Mesenchymal stem cell (in vitro differentiated cells and primary cell): ENCODE results near the gene CXCR6.
A peak's percentile ranks its signal among the peaks of the same experiment; 100 is the strongest.

Experiments used
- DNase-seq: peaks from one replicate; pipeline ENCODE4 v3.0.0-alpha.2; 2013
- H2AFZ ChIP-seq: one replicate; pipeline ENCODE4 v1.6.1; 2013; ENCODE audit warnings: low read depth, mild to moderate bottlenecking, control low read depth, inconsistent platforms, low read length, moderate library complexity
- H2AK5ac ChIP-seq: 2 replicates; pipeline ENCODE4 v1.6.1; 2013; ENCODE audit warnings: low read length, moderate library complexity, mild to moderate bottlenecking, inconsistent platforms; ENCODE audit not compliant: severe bottlenecking
- H2BK120ac ChIP-seq: one replicate; pipeline ENCODE4 v1.6.1; 2013; ENCODE audit warnings: low read depth, mild to moderate bottlenecking, inconsistent platforms, low read length, moderate library complexity
- H2BK12ac ChIP-seq, 2 experiments: one replicate each; pipeline ENCODE4 v1.6.1; 2013; ENCODE audit warnings: inconsistent platforms in 2 of 2, low read length in 2 of 2, mild to moderate bottlenecking in 2 of 2, moderate library complexity in 2 of 2, control low read depth in 1 of 2
- H2BK15ac ChIP-seq: one replicate; pipeline ENCODE4 v1.6.1; 2013; ENCODE audit warnings: mild to moderate bottlenecking, low read depth, inconsistent platforms; ENCODE audit not compliant: poor library complexity, severe bottlenecking
- H2BK5ac ChIP-seq: 2 replicates; pipeline ENCODE4 v1.6.1; 2013; ENCODE audit warnings: low read depth, mild to moderate bottlenecking, low read length, control low read depth, inconsistent platforms; ENCODE audit not compliant: poor library complexity, severe bottlenecking
- H3K14ac ChIP-seq, 2 experiments: one replicate each; pipeline ENCODE4 v1.6.1; 2013; ENCODE audit warnings: inconsistent platforms in 2 of 2, low read length in 2 of 2, control low read depth in 1 of 2, mild to moderate bottlenecking in 1 of 2, moderate library complexity in 1 of 2
- H3K18ac ChIP-seq, 2 experiments: one replicate each; pipeline ENCODE4 v1.6.1; 2013; ENCODE audit warnings: inconsistent platforms in 2 of 2, low read length in 2 of 2, control low read depth in 1 of 2, low read depth in 1 of 2, mild to moderate bottlenecking in 1 of 2
- H3K23ac ChIP-seq, 2 experiments: one replicate each; pipeline ENCODE4 v1.6.1; 2013; ENCODE audit warnings: inconsistent platforms in 2 of 2, low read length in 2 of 2, mild to moderate bottlenecking in 2 of 2, moderate library complexity in 2 of 2, control low read depth in 1 of 2
- H3K27ac ChIP-seq: 2 replicates; pipeline ENCODE4 v1.5.1; 2013; ENCODE audit warnings: mild to moderate bottlenecking, moderate library complexity, low read length, control low read depth, inconsistent platforms; ENCODE audit not compliant: poor library complexity, severe bottlenecking
- H3K27me3 ChIP-seq, 2 experiments: 2 replicates each; pipeline versions ENCODE4 v1.6.1 to v1.7.0; 2013; ENCODE audit warnings: low read length in 2 of 2, mild to moderate bottlenecking in 2 of 2, moderate library complexity in 2 of 2, control low read depth in 1 of 2, inconsistent platforms in 1 of 2; ENCODE audit not compliant: control insufficient read depth in 1 of 2, insufficient read depth in 1 of 2
- H3K36me3 ChIP-seq, 2 experiments: 2 replicates each; pipeline versions ENCODE4 v1.6.1 to v1.7.0; 2013; ENCODE audit warnings: low read length in 2 of 2, control low read depth in 1 of 2, inconsistent platforms in 1 of 2, low read depth in 1 of 2, mild to moderate bottlenecking in 1 of 2; ENCODE audit not compliant: insufficient read depth in 2 of 2, control insufficient read depth in 1 of 2
- H3K4ac ChIP-seq, 2 experiments: one replicate each; pipeline ENCODE4 v1.6.1; 2013; ENCODE audit warnings: inconsistent platforms in 2 of 2, low read length in 2 of 2, mild to moderate bottlenecking in 2 of 2, moderate library complexity in 2 of 2, control low read depth in 1 of 2, low read depth in 1 of 2
- H3K4me1 ChIP-seq: 2 replicates; pipeline ENCODE4 v1.6.1; 2013; ENCODE audit warnings: low read depth, low read length, control low read depth; ENCODE audit not compliant: control insufficient read depth, insufficient read depth
- H3K4me2 ChIP-seq: 2 replicates; pipeline ENCODE4 v1.6.1; 2013; ENCODE audit warnings: low read length, mild to moderate bottlenecking, inconsistent platforms; ENCODE audit not compliant: poor library complexity, severe bottlenecking
- H3K4me3 ChIP-seq, 2 experiments: 2 replicates each; pipeline versions ENCODE4 v1.5.1 to v1.7.0; 2013; ENCODE audit warnings: low read length in 2 of 2, mild to moderate bottlenecking in 2 of 2, control low read depth in 1 of 2, low read depth in 1 of 2; ENCODE audit not compliant: insufficient read depth in 1 of 2
- H3K79me1 ChIP-seq: replicated peaks from 2 replicates; pipeline ENCODE4 v1.6.1; 2013; ENCODE audit warnings: mild to moderate bottlenecking, control low read depth, low read length, inconsistent platforms; ENCODE audit not compliant: poor library complexity, severe bottlenecking
- H3K9ac ChIP-seq: 2 replicates; pipeline ENCODE4 v1.7.0; 2013; ENCODE audit warnings: mild to moderate bottlenecking, low read length, moderate library complexity
- H3K9me3 ChIP-seq: 2 replicates; pipeline ENCODE4 v1.7.0; 2013; ENCODE audit warnings: mild to moderate bottlenecking, low read length; ENCODE audit not compliant: control insufficient read depth
- H4K8ac ChIP-seq: one replicate; pipeline ENCODE4 v1.6.1; 2013; ENCODE audit warnings: inconsistent platforms, mild to moderate bottlenecking, low read length, moderate library complexity
- H4K91ac ChIP-seq: one replicate; pipeline ENCODE4 v1.6.1; 2013; ENCODE audit warnings: mild to moderate bottlenecking, low read length, inconsistent platforms
- WGBS: methylation state at CpG from one replicate; pipeline ENCODE4 v1.1.7; 2013; ENCODE audit warnings: mixed read lengths; 5-methylcytosine and 5-hydroxymethylcytosine counted together

Gene CXCR6

GRCh38 chr3:45940781-45941365, 2.4 kb upstream of the CXCR6 start:
- no peak overlapping the region for H3K14ac ChIP-seq
- H2AFZ ChIP-seq = no peak overlapping the region
- no peaks in the 10 kb centered on the region for H3K79me1 ChIP-seq
- H2BK5ac ChIP-seq = no peak overlapping the region
- no peak overlapping the region for H3K4ac ChIP-seq
- no peak overlapping the region for H3K9ac ChIP-seq
- no peak overlapping the region for H4K8ac ChIP-seq
- H2BK12ac ChIP-seq = no peak overlapping the region
- no peak overlapping the region for H3K4me3 ChIP-seq
- no peak overlapping the region for H3K23ac ChIP-seq
- no peak overlapping the region for H3K4me2 ChIP-seq
- H3K18ac ChIP-seq = no peak overlapping the region
- no peak overlapping the region for H2AK5ac ChIP-seq
- H2BK15ac ChIP-seq = no peak overlapping the region
- peaks cover 29 to 36% of the 10 kb centered on the region in 2 experiments for H3K36me3 ChIP-seq
- no peaks in the 10 kb centered on the region for H3K27me3 ChIP-seq
- H3K4me1 ChIP-seq = no peaks in the 10 kb centered on the region
- H2BK120ac ChIP-seq = no peak overlapping the region
- H3K27ac ChIP-seq = no peak overlapping the region
- DNase-seq = no peak
- 89% methylated on average over 6 of the region's 6 CpGs for WGBS
- no peak overlapping the region for H4K91ac ChIP-seq
- no peaks in the 10 kb centered on the region for H3K9me3 ChIP-seq

GRCh38 chr3:45942051-45942825, 1.0 kb upstream of the CXCR6 start:
- H2BK120ac ChIP-seq = no peak overlapping the region
- H2BK5ac ChIP-seq = no peak overlapping the region
- DNase-seq = peak; percentile 13
- peak overlapping the region in 1 of 2 experiments; percentile 4 for H3K4me3 ChIP-seq
- no peak overlapping the region for H4K8ac ChIP-seq
- H3K4me1 ChIP-seq = no peaks in the 10 kb centered on the region
- no peak overlapping the region for H2BK12ac ChIP-seq
- H3K23ac ChIP-seq = no peak overlapping the region
- no peak overlapping the region for H3K4ac ChIP-seq
- no peak overlapping the region for H4K91ac ChIP-seq
- H3K18ac ChIP-seq = peak overlapping the region in 1 of 2 experiments; percentile 42
- H3K9me3 ChIP-seq = no peaks in the 10 kb centered on the region
- H3K9ac ChIP-seq = no peak overlapping the region
- no peak overlapping the region for H3K4me2 ChIP-seq
- H3K27me3 ChIP-seq = no peaks in the 10 kb centered on the region
- H2BK15ac ChIP-seq = no peak overlapping the region
- H3K14ac ChIP-seq = no peak overlapping the region
- 91% methylated on average over 6 of the region's 6 CpGs for WGBS
- H2AK5ac ChIP-seq = no peak overlapping the region
- H3K79me1 ChIP-seq = no peaks in the 10 kb centered on the region
- no peak overlapping the region for H3K27ac ChIP-seq
- H2AFZ ChIP-seq = no peak overlapping the region
- H3K36me3 ChIP-seq = peaks cover 27 to 37% of the 10 kb centered on the region in 2 experiments

- H4K8ac ChIP-seq = no peak overlapping the region
- no peak overlapping the region for H3K9ac ChIP-seq
- H3K27me3 ChIP-seq = no peaks in the 10 kb centered on the region
- H2BK12ac ChIP-seq = no peak overlapping the region
- no peak overlapping the region for H4K91ac ChIP-seq
- H2BK15ac ChIP-seq = no peak overlapping the region
- no peak overlapping the region for H2BK120ac ChIP-seq
- over 99% methylated on average over 4 of the region's 5 CpGs for WGBS
- H3K4ac ChIP-seq = no peak overlapping the region
- no peak overlapping the region for H2AFZ ChIP-seq
- no peak overlapping the region for H2BK5ac ChIP-seq
- H3K36me3 ChIP-seq = peaks cover 40 to 57% of the 10 kb centered on the region in 2 experiments
- H2AK5ac ChIP-seq = no peak overlapping the region
- H3K4me2 ChIP-seq = no peak overlapping the region
- no peak overlapping the region for H3K14ac ChIP-seq
- peak overlapping the region in 1 of 2 experiments; percentile 6 for H3K18ac ChIP-seq
- DNase-seq = no peak
- H3K9me3 ChIP-seq = no peaks in the 10 kb centered on the region
- no peak overlapping the region for H3K23ac ChIP-seq
- no peaks in the 10 kb centered on the region for H3K4me1 ChIP-seq
- no peak overlapping the region for H3K4me3 ChIP-seq
- H3K27ac ChIP-seq = no peak overlapping the region
- no peaks in the 10 kb centered on the region for H3K79me1 ChIP-seq
Observed at GRCh38 chr3:45944830-45945620, 1.8 kb downstream of the CXCR6 start.

GRCh38 chr3:45946307-45946706, 3.0 kb downstream of the CXCR6 start:
- H2BK5ac ChIP-seq = no peak overlapping the region
- DNase-seq = no peak
- H3K27ac ChIP-seq = no peak overlapping the region
- no peak overlapping the region for H4K91ac ChIP-seq
- H3K9me3 ChIP-seq = no peaks in the 10 kb centered on the region
- no peak overlapping the region for H2BK12ac ChIP-seq
- no peaks in the 10 kb centered on the region for H3K79me1 ChIP-seq
- no peaks in the 10 kb centered on the region for H3K27me3 ChIP-seq
- WGBS = 95% methylated on average over 1 of the region's 1 CpG
- no peak overlapping the region for H3K4me3 ChIP-seq
- H2BK15ac ChIP-seq = no peak overlapping the region
- H3K4me2 ChIP-seq = no peak overlapping the region
- H3K9ac ChIP-seq = no peak overlapping the region
- H3K14ac ChIP-seq = no peak overlapping the region
- H2AK5ac ChIP-seq = no peak overlapping the region
- H3K4me1 ChIP-seq = no peaks in the 10 kb centered on the region
- no peak overlapping the region for H3K4ac ChIP-seq
- H3K36me3 ChIP-seq = peaks cover 53 to 70% of the 10 kb centered on the region in 2 experiments
- H2BK120ac ChIP-seq = no peak overlapping the region
- no peak overlapping the region for H3K23ac ChIP-seq
- H2AFZ ChIP-seq = no peak overlapping the region
- no peak overlapping the region for H4K8ac ChIP-seq
- H3K18ac ChIP-seq = no peak overlapping the region
